Erythroblast (primary cell): ENCODE measurements around the gene IMMP2L.

ENCODE experiments used
- DNase-seq, 2 experiments: peaks; one replicate each; lab custom pipeline; 2025; lab: John Stamatoyannopoulos, UW
- GATA1 ChIP-seq: IDR thresholded peaks from 2 replicates; pipeline ENCODE4 v1.6.1; 2011; ENCODE audit warnings: low read depth, mild to moderate bottlenecking, control low read depth, low read length, moderate library complexity
- POLR2A ChIP-seq: IDR thresholded peaks from 2 replicates; pipeline ENCODE4 v1.6.1; 2011; ENCODE audit warnings: mild to moderate bottlenecking, low read length

The IMMP2L gene

GRCh38 chr7:111067251-111067650 lies 495.0 kb downstream of the IMMP2L start:
- TF ChIP-seq POLR2A: no peak
- no peak for TF ChIP-seq GATA1

GRCh38 chr7:111063166-111063565 lies 499.1 kb downstream of the IMMP2L start:
- DNase-seq: no peak
- TF ChIP-seq POLR2A (no peak), GATA1 (no peak)

More at GRCh38 chr7:111067251-111067650, 495.0 kb downstream of the IMMP2L start:
- peak; percentile 54 to 59 for DNase-seq

DNA sequence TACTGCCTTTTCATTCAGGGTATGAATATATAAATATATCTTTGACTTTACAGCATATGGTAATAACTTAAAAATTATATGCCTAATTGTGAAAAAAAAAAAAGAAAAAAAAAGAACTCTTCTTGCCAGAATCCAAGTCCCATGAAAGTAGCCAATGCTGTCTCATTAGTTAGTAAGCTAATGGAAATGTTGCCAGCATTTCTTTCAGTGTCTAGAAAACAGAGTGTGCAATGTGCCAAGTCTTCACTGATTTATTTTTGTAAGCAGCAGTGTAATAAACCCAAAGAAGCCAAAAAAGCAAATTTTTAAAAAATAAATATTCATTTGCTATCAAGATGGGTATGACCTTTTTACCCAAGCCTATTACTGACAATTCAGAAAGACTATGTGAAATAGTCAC lies 502.5 kb downstream of the IMMP2L start:
- DNase-seq: no peak
- TF ChIP-seq GATA1 (no peak), POLR2A (no peak)

GRCh38 chr7:111057066-111057465 lies 505.2 kb downstream of the IMMP2L start:
- TF ChIP-seq GATA1 (no peak), POLR2A (no peak)
- no peak for DNase-seq

DNA sequence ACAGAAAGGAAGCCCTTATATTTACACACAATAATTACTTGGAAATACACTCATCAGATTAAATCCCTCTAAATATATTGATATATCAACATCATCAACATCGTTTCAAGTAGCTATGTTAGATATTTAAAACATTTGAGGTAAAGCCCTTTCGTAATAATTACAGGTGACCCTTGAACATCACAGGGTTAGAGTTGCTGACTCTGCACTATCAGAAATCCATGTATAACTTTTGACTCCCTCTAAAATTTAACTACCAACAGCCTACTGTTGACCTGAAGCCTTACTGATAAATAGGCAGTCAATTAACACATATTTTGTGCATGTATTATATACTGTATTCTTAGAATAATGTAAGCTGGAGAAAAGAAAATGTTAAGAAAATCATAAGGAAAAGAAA lies 505.9 kb downstream of the IMMP2L start:
- TF ChIP-seq GATA1: no peak
- TF ChIP-seq POLR2A: no peak
- no peak for DNase-seq

DNA sequence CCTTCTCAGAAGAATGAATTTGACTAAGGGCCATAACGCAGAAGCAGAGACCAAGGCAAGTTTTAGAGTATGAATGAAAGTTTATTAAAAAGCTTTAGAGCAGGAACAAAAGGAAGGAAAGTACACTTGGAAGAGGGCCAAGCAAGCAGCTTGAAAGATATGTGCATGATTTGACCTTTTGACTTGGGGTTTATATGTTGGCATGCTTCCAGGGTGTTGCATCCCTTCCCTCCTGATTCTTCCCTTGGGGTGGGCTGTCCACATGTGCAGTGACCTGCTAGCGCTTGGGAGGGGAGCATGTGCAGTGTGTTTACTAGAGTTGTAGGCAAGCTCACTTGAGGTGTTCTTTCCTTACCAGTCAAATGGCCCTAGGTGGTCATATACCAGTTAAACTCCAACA lies 509.3 kb downstream of the IMMP2L start:
- TF ChIP-seq POLR2A (no peak), GATA1 (no peak)
- no peak for DNase-seq

DNA sequence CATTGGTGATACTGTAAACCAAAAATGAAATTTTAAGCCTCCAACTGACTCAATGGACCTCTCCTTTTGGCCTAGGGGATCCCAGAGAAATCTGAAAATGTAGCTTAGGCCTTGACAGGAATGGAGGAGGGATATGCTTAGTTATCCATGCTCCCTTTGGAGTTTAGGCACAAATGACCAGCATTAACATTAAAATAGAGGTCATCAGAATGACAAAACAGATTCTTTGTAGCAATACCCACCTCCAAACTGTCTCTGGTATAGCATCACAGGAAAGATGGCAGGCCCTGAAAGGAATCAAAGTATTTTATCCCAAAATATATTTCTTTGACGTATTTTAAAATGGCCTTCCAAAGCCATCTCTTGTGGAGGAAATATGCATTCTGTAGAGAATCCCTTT lies 510.5 kb downstream of the IMMP2L start:
- TF ChIP-seq POLR2A: no peak
- no peak for TF ChIP-seq GATA1
- DNase-seq: no peak

- DNase-seq: no peak
- no peak for TF ChIP-seq POLR2A
- TF ChIP-seq GATA1: no peak
These were observed 511.3 kb downstream of the IMMP2L start for GRCh38 chr7:111050875-111051416.

DNA sequence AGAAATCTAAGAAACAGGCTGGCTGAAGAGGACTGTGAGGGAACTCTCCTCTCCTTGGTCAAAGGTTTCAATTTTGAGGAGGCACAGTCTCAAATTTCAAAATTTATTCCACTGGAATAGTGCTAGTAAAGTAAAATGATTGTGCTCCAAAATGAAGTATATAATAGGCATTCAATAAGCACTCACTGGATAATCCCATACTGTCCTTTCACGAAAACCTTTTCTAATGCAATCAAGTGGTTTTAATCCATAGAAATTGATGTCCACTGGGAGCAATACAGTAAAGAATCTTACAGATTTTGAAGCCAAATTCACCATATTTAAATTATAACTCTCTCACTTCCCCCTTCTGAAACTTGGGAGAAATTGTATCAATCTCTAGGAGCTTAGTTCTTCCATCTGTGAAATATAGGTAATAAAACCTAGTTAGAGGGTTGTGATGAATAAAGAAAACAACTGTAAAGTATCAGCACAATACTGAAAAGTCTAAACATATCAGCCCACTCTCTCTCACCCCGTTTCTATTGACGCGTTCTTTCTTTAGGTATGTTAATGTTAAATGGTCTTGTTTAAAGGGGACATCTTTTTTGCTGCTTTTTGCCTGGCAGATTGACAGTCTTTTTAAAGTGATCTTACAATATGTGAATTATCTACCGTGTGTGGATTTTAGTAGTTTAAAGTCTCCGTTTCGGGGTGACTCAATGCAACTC lies 512.2 kb downstream of the IMMP2L start:
- DNase-seq: no peak
- TF ChIP-seq GATA1 (no peak), POLR2A (no peak)

DNA sequence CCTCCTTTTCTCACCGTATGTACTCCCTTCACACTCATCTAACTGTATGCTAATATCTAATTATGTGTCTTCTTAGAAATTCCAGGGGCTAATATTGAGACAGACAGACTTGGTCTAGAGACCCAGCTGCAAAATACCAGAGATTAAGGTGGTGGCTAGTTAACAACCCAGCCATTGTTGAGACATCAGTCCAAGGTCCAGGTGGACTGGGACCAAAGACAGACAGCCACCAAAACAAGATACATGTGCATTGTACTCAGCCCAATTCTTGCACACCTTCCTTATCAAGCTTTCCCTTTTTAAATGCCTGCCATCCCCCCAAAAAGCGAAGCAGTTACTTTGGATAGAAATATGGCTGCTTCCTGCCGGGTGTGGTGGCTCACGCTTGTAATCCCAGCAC lies 514.7 kb downstream of the IMMP2L start:
- no peak for DNase-seq
- no peak for TF ChIP-seq POLR2A
- TF ChIP-seq GATA1: no peak

- TF ChIP-seq POLR2A: no peak
- TF ChIP-seq GATA1: no peak
- no peak for DNase-seq
These were observed 516.8 kb downstream of the IMMP2L start for GRCh38 chr7:111045449-111045848.

DNA sequence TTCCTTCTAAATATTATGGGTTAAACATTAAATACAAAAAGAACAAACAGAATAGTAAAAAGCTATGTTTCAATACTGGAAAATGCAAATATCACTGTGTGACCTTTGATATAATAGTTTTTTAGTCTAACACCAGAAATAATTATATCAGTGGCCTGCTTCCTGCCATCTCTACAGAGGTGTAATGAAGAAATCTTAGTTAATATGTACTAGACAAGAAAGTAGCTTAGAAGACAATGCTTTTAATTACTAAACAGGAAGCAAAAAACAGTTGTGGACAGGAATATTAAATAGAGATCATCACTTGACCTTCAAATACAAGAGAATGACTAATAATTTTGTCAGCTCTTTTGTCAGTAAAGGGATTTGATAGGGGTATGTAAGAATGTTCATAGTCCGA lies 518.7 kb downstream of the IMMP2L start:
- no peak for DNase-seq
- no peak for TF ChIP-seq GATA1
- no peak for TF ChIP-seq POLR2A

- no peak for DNase-seq
- no peak for TF ChIP-seq GATA1
- no peak for TF ChIP-seq POLR2A
These were observed 519.5 kb downstream of the IMMP2L start for GRCh38 chr7:111042842-111043241.

GRCh38 chr7:111041577-111041976 lies 520.7 kb downstream of the IMMP2L start:
- no peak for DNase-seq

DNA sequence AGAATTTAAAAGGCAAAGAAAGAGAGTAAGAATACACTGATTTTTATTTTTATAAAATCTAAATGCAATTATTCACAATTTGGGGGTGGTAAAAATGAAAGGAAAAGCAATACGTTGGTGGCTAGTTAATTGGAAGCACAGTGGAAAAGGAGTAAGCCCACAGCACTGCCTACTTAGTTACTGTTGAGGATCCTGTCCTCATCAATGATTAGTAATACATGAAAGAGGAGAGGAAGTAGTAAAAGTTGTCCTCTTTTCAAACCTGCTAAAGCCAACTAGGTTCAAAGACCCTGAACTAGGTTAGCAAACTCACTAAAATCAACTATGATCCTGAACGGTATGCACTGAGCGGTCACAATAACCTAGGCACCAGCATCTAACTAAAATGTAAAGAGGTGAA lies 524.1 kb downstream of the IMMP2L start:
- no peak for TF ChIP-seq POLR2A
- TF ChIP-seq GATA1: no peak
- no peak for DNase-seq

More at GRCh38 chr7:111041577-111041976, 520.7 kb downstream of the IMMP2L start:
- no peak for TF ChIP-seq POLR2A
